ENCODE measurements around the gene TRIM65.
"Not testable (repeated sequence)": the region's sequence is repeated elsewhere in the genome, so short reads cannot be mapped to it uniquely, and the experiment has no call there.

The TRIM65 gene

GRCh38 chr17:75875182-75875939 is 21.4 kb downstream of the TRIM65 start:
- DNase-seq: no peak

- DNase-seq: no peak
These were observed 22.2 kb downstream of the TRIM65 start for GRCh38 chr17:75874323-75875181.

GRCh38 chr17:75873587-75874322 is 23.0 kb downstream of the TRIM65 start:
- DNase-seq: no peak

GRCh38 chr17:75872434-75873351 is 24.1 kb downstream of the TRIM65 start:
- peak; percentile 78 for DNase-seq

GRCh38 chr17:75870228-75870627 is 26.5 kb downstream of the TRIM65 start:
- DNase-seq: not testable (repeated sequence)

GRCh38 chr17:75869282-75870141 is 27.2 kb downstream of the TRIM65 start:
- no peak for DNase-seq

- not testable (repeated sequence) for DNase-seq
These were observed 27.9 kb downstream of the TRIM65 start for GRCh38 chr17:75868730-75869281.

- not testable (repeated sequence) for DNase-seq
These were observed 31.2 kb downstream of the TRIM65 start for GRCh38 chr17:75865404-75866188.

GRCh38 chr17:75864887-75865286 is 31.9 kb downstream of the TRIM65 start:
- peak; percentile 21 for DNase-seq

GRCh38 chr17:75864448-75864871 is 32.3 kb downstream of the TRIM65 start:
- DNase-seq: peak; percentile 47

- no peak for DNase-seq
These were observed 34.8 kb downstream of the TRIM65 start for GRCh38 chr17:75861927-75862317.

GRCh38 chr17:75859358-75859757 is 37.4 kb downstream of the TRIM65 start:
- DNase-seq: not testable (repeated sequence)

- no peak for DNase-seq
These were observed 40.5 kb downstream of the TRIM65 start for GRCh38 chr17:75856062-75856756.

- peak; percentile 98 for DNase-seq
These were observed 41.3 kb downstream of the TRIM65 start, which contains the start of gene WBP2 for GRCh38 chr17:75855310-75856061. Gene WBP2, minus strand, starts transcription at chr17:75855335. Its CDS starts 38 bp downstream, at chr17:75855297.

GRCh38 chr17:75854881-75855309 is 41.9 kb downstream of the TRIM65 start:
- no peak for DNase-seq

GRCh38 chr17:75854101-75854748 is 42.5 kb downstream of the TRIM65 start:
- DNase-seq: no peak

- DNase-seq: no peak
These were observed 43.3 kb downstream of the TRIM65 start for GRCh38 chr17:75853433-75853832.

GRCh38 chr17:75851693-75851991 is 45.1 kb downstream of the TRIM65 start:
- DNase-seq: not testable (repeated sequence)
